Neural crest cell (in vitro differentiated cells): Measurements from ENCODE around the gene ARHGEF7. TPM values are rescaled to one million over a fixed set of nuclear protein-coding genes. Genes with fewer than 3 reads are reported as not detected.

ENCODE experiments used
- DNase-seq: peaks from one replicate; pipeline ENCODE4 v3.0.0; 2021; ENCODE audit warnings: low read depth, mixed read lengths, low spot score
- H3K27ac Mint-ChIP-seq: one replicate; pipeline ENCODE4 v1.8.0; 2021; ENCODE audit warnings: mild to moderate bottlenecking, mixed read lengths; ENCODE audit not compliant: unreplicated experiment
- H3K27me3 Mint-ChIP-seq: 2 replicates; pipeline ENCODE4 v1.8.0; 2021; ENCODE audit warnings: low read depth, mild to moderate bottlenecking, mixed read lengths
- H3K36me3 Mint-ChIP-seq: 2 replicates; pipeline ENCODE4 v1.8.0; 2021; ENCODE audit warnings: low read depth, mild to moderate bottlenecking, mixed read lengths
- H3K4me1 Mint-ChIP-seq: 2 replicates; pipeline ENCODE4 v1.8.0; 2021; ENCODE audit warnings: mixed read lengths
- H3K4me3 Mint-ChIP-seq: one replicate; pipeline ENCODE4 v1.8.0; 2021; ENCODE audit warnings: mild to moderate bottlenecking, mixed read lengths
- H3K9me3 Mint-ChIP-seq: 2 replicates; pipeline ENCODE4 v1.8.0; 2021; ENCODE audit warnings: mixed read lengths
- CTCF ChIP-seq: fragments of 200-600 bp; sonication (generic); conservative IDR thresholded peaks from 2 replicates; pipeline ENCODE4 v1.5.0; 2021; ENCODE audit warnings: antibody characterized with exemption, mild to moderate bottlenecking
- total RNA-seq: library from RNA; stranded (reverse); gene quantifications from 2 replicates; pipeline ENCODE4 v1.2.1, GENCODE V29; 2021

Gene ARHGEF7
- total RNA-seq, 1 donor from 2014 or later: 77.3 TPM

- Mint-ChIP-seq H3K4me3 (no peak overlapping the region), H3K27ac (no peak overlapping the region), H3K4me1 (peaks cover 48% of the 10 kb centered on the region), H3K9me3 (no peaks in the 10 kb centered on the region), H3K27me3 (no peaks in the 10 kb centered on the region), H3K36me3 (peaks cover 9% of the 10 kb centered on the region)
- no peak for TF ChIP-seq CTCF
- DNase-seq: no peak
These were observed 89.5 kb downstream of the ARHGEF7 start for GRCh38 chr13:111204438-111205177.

- H3K4me3 Mint-ChIP-seq: no peak overlapping the region
- no peak overlapping the region for H3K27ac Mint-ChIP-seq
- no peak for DNase-seq
- H3K36me3 Mint-ChIP-seq: peaks cover under 1% of the 10 kb centered on the region
- peaks cover 59% of the 10 kb centered on the region for H3K4me1 Mint-ChIP-seq
- no peak for TF ChIP-seq CTCF
- H3K27me3 Mint-ChIP-seq: no peaks in the 10 kb centered on the region
- H3K9me3 Mint-ChIP-seq: no peaks in the 10 kb centered on the region
These were observed 91.0 kb downstream of the ARHGEF7 start for GRCh38 chr13:111206148-111206547.

GRCh38 chr13:111209613-111210012 is 94.5 kb downstream of the ARHGEF7 start:
- Mint-ChIP-seq H3K27me3 (no peaks in the 10 kb centered on the region), H3K9me3 (no peaks in the 10 kb centered on the region), H3K4me1 (peaks cover 56% of the 10 kb centered on the region), H3K27ac (peak overlapping the region; percentile 89), H3K4me3 (peak overlapping the region; percentile 36), H3K36me3 (no peaks in the 10 kb centered on the region)
- TF ChIP-seq CTCF: no peak
- DNase-seq: no peak

- Mint-ChIP-seq H3K27me3 (no peaks in the 10 kb centered on the region), H3K27ac (no peak overlapping the region), H3K4me1 (peaks cover 56% of the 10 kb centered on the region), H3K9me3 (no peaks in the 10 kb centered on the region), H3K36me3 (no peaks in the 10 kb centered on the region), H3K4me3 (peak overlapping the region; percentile 14)
- no peak for DNase-seq
- no peak for TF ChIP-seq CTCF
These were observed 95.0 kb downstream of the ARHGEF7 start for GRCh38 chr13:111210091-111210490.

- H3K4me3 Mint-ChIP-seq: peak overlapping the region; percentile 14
These were observed 95.7 kb downstream of the ARHGEF7 start for GRCh38 chr13:111210544-111211469.

More at GRCh38 chr13:111210544-111211469, 95.7 kb downstream of the ARHGEF7 start:
- Mint-ChIP-seq H3K36me3 (no peaks in the 10 kb centered on the region), H3K9me3 (no peaks in the 10 kb centered on the region), H3K27ac (peak overlapping the region; percentile 23), H3K4me1 (peaks cover 63% of the 10 kb centered on the region), H3K27me3 (no peaks in the 10 kb centered on the region)
- no peak for DNase-seq
- TF ChIP-seq CTCF: no peak
